ENCODE results near the gene PADI1. TPM values are rescaled to one million over a fixed set of nuclear protein-coding genes. Genes with fewer than 3 reads are reported as not detected.

The PADI1 gene
- total RNA-seq, 1 experiment from 2014 or later: not detected

- no peak overlapping the region for H3K4me3 ChIP-seq (ENCODE audit: low read length)
Measured at GRCh38 chr1:17274186-17275170, 69.5 kb downstream of the PADI1 start.

GRCh38 chr1:17276568-17276967, 71.6 kb downstream of the PADI1 start:
- no peaks in the 10 kb centered on the region for H3K9me2 ChIP-seq (replicated peaks; ENCODE audit: insufficient read depth, low read length)
- no peak overlapping the region for H3K27ac ChIP-seq (ENCODE audit: low read length)
- no peak overlapping the region for H3K9ac ChIP-seq (ENCODE audit: low read length)
- H3K36me3 ChIP-seq (ENCODE audit: insufficient read depth, low read length): no peaks in the 10 kb centered on the region
- no peak overlapping the region for H3K4me2 ChIP-seq (ENCODE audit: low read depth, low read length, poor library complexity, severe bottlenecking)
- no peak for DNase-seq
- H2AFZ ChIP-seq (ENCODE audit: low read length): no peak overlapping the region
- H3K4me3 ChIP-seq (ENCODE audit: low read length): no peak overlapping the region
- H4K20me1 ChIP-seq (ENCODE audit: insufficient read depth, low read depth, low read length): no peaks in the 10 kb centered on the region
- H3K4me1 ChIP-seq (ENCODE audit: low read length): no peaks in the 10 kb centered on the region
- H3K27me3 ChIP-seq (ENCODE audit: low read length): no peaks in the 10 kb centered on the region
- no peaks in the 10 kb centered on the region for H3K79me2 ChIP-seq (ENCODE audit: low read length)
- no peaks in the 10 kb centered on the region for H3K9me3 ChIP-seq (ENCODE audit: low read length)

More at GRCh38 chr1:17274186-17275170, 69.5 kb downstream of the PADI1 start:
- H4K20me1 ChIP-seq (ENCODE audit: insufficient read depth, low read depth, low read length): no peaks in the 10 kb centered on the region
- no peak overlapping the region for H3K4me2 ChIP-seq (ENCODE audit: low read depth, low read length, poor library complexity, severe bottlenecking)
- H3K9ac ChIP-seq (ENCODE audit: low read length): no peak overlapping the region
- H2AFZ ChIP-seq (ENCODE audit: low read length): no peak overlapping the region
- no peaks in the 10 kb centered on the region for H3K4me1 ChIP-seq (ENCODE audit: low read length)
- no peaks in the 10 kb centered on the region for H3K27me3 ChIP-seq (ENCODE audit: low read length)
- peak; percentile 84 for DNase-seq
- no peaks in the 10 kb centered on the region for H3K9me2 ChIP-seq (replicated peaks; ENCODE audit: insufficient read depth, low read length)
- H3K27ac ChIP-seq (ENCODE audit: low read length): no peak overlapping the region
- no peaks in the 10 kb centered on the region for H3K79me2 ChIP-seq (ENCODE audit: low read length)
- H3K9me3 ChIP-seq (ENCODE audit: low read length): no peaks in the 10 kb centered on the region
- no peaks in the 10 kb centered on the region for H3K36me3 ChIP-seq (ENCODE audit: insufficient read depth, low read length)

GRCh38 chr1:17277511-17278159, 72.7 kb downstream of the PADI1 start:
- Histone ChIP-seq H3K36me3 (ENCODE audit: insufficient read depth, low read length) (no peaks in the 10 kb centered on the region), H2AFZ (ENCODE audit: low read length) (no peak overlapping the region)

GRCh38 chr1:17278996-17279830, 74.3 kb downstream of the PADI1 start:
- no peak overlapping the region for H3K27ac ChIP-seq (ENCODE audit: low read length)
- no peaks in the 10 kb centered on the region for H4K20me1 ChIP-seq (ENCODE audit: insufficient read depth, low read depth, low read length)
- no peak overlapping the region for H2AFZ ChIP-seq (ENCODE audit: low read length)
- no peak overlapping the region for H3K4me3 ChIP-seq (ENCODE audit: low read length)
- no peak for DNase-seq
- H3K9me3 ChIP-seq (ENCODE audit: low read length): no peaks in the 10 kb centered on the region
- H3K4me2 ChIP-seq (ENCODE audit: low read depth, low read length, poor library complexity, severe bottlenecking): no peak overlapping the region
- H3K27me3 ChIP-seq (ENCODE audit: low read length): no peaks in the 10 kb centered on the region
- no peaks in the 10 kb centered on the region for H3K9me2 ChIP-seq (replicated peaks; ENCODE audit: insufficient read depth, low read length)
- H3K36me3 ChIP-seq (ENCODE audit: insufficient read depth, low read length): no peaks in the 10 kb centered on the region
- H3K4me1 ChIP-seq (ENCODE audit: low read length): no peaks in the 10 kb centered on the region
- H3K9ac ChIP-seq (ENCODE audit: low read length): no peak overlapping the region
- no peaks in the 10 kb centered on the region for H3K79me2 ChIP-seq (ENCODE audit: low read length)

More at GRCh38 chr1:17277511-17278159, 72.7 kb downstream of the PADI1 start:
- Histone ChIP-seq H3K27me3 (ENCODE audit: low read length) (no peaks in the 10 kb centered on the region), H3K4me2 (ENCODE audit: low read depth, low read length, poor library complexity, severe bottlenecking) (no peak overlapping the region), H3K9me3 (ENCODE audit: low read length) (no peaks in the 10 kb centered on the region), H3K27ac (ENCODE audit: low read length) (no peak overlapping the region), H3K4me1 (ENCODE audit: low read length) (no peaks in the 10 kb centered on the region), H3K9ac (ENCODE audit: low read length) (no peak overlapping the region), H4K20me1 (ENCODE audit: insufficient read depth, low read depth, low read length) (no peaks in the 10 kb centered on the region), H3K79me2 (ENCODE audit: low read length) (no peaks in the 10 kb centered on the region), H3K4me3 (ENCODE audit: low read length) (no peak overlapping the region), H3K9me2 (replicated peaks; ENCODE audit: insufficient read depth, low read length) (no peaks in the 10 kb centered on the region)
- no peak for DNase-seq

GRCh38 chr1:17280436-17280835, 75.5 kb downstream of the PADI1 start:
- Histone ChIP-seq H3K9me2 (replicated peaks; ENCODE audit: insufficient read depth, low read length) (no peaks in the 10 kb centered on the region), H3K27me3 (ENCODE audit: low read length) (no peaks in the 10 kb centered on the region), H3K36me3 (ENCODE audit: insufficient read depth, low read length) (no peaks in the 10 kb centered on the region), H4K20me1 (ENCODE audit: insufficient read depth, low read depth, low read length) (no peaks in the 10 kb centered on the region), H3K9me3 (ENCODE audit: low read length) (no peaks in the 10 kb centered on the region), H2AFZ (ENCODE audit: low read length) (no peak overlapping the region), H3K4me3 (ENCODE audit: low read length) (no peak overlapping the region), H3K9ac (ENCODE audit: low read length) (no peak overlapping the region), H3K27ac (ENCODE audit: low read length) (no peak overlapping the region), H3K4me1 (ENCODE audit: low read length) (no peaks in the 10 kb centered on the region), H3K79me2 (ENCODE audit: low read length) (no peaks in the 10 kb centered on the region), H3K4me2 (ENCODE audit: low read depth, low read length, poor library complexity, severe bottlenecking) (no peak overlapping the region)
- DNase-seq: no peak

- Histone ChIP-seq H3K27me3 (ENCODE audit: low read length) (no peaks in the 10 kb centered on the region), H3K9ac (ENCODE audit: low read length) (no peak overlapping the region), H3K9me2 (replicated peaks; ENCODE audit: insufficient read depth, low read length) (no peaks in the 10 kb centered on the region), H3K4me2 (ENCODE audit: low read depth, low read length, poor library complexity, severe bottlenecking) (no peak overlapping the region), H4K20me1 (ENCODE audit: insufficient read depth, low read depth, low read length) (no peaks in the 10 kb centered on the region), H3K9me3 (ENCODE audit: low read length) (no peaks in the 10 kb centered on the region), H2AFZ (ENCODE audit: low read length) (no peak overlapping the region), H3K4me1 (ENCODE audit: low read length) (no peaks in the 10 kb centered on the region), H3K27ac (ENCODE audit: low read length) (no peak overlapping the region), H3K79me2 (ENCODE audit: low read length) (no peaks in the 10 kb centered on the region), H3K36me3 (ENCODE audit: insufficient read depth, low read length) (no peaks in the 10 kb centered on the region), H3K4me3 (ENCODE audit: low read length) (no peak overlapping the region)
- DNase-seq: no peak
Measured at GRCh38 chr1:17280894-17281293, 76.0 kb downstream of the PADI1 start.

- H3K4me2 ChIP-seq (ENCODE audit: low read depth, low read length, poor library complexity, severe bottlenecking): no peak overlapping the region
- no peaks in the 10 kb centered on the region for H3K79me2 ChIP-seq (ENCODE audit: low read length)
- H2AFZ ChIP-seq (ENCODE audit: low read length): no peak overlapping the region
- no peaks in the 10 kb centered on the region for H3K4me1 ChIP-seq (ENCODE audit: low read length)
- DNase-seq: no peak
- H3K36me3 ChIP-seq (ENCODE audit: insufficient read depth, low read length): no peaks in the 10 kb centered on the region
- H3K9ac ChIP-seq (ENCODE audit: low read length): no peak overlapping the region
- H3K27me3 ChIP-seq (ENCODE audit: low read length): no peaks in the 10 kb centered on the region
- no peaks in the 10 kb centered on the region for H3K9me2 ChIP-seq (replicated peaks; ENCODE audit: insufficient read depth, low read length)
- H3K9me3 ChIP-seq (ENCODE audit: low read length): no peaks in the 10 kb centered on the region
- H3K27ac ChIP-seq (ENCODE audit: low read length): no peak overlapping the region
- no peaks in the 10 kb centered on the region for H4K20me1 ChIP-seq (ENCODE audit: insufficient read depth, low read depth, low read length)
- no peak overlapping the region for H3K4me3 ChIP-seq (ENCODE audit: low read length)
Measured at GRCh38 chr1:17281775-17282181, 76.8 kb downstream of the PADI1 start.

GRCh38 chr1:17282836-17283235, 77.9 kb downstream of the PADI1 start:
- H3K79me2 ChIP-seq (ENCODE audit: low read length): no peaks in the 10 kb centered on the region
- no peaks in the 10 kb centered on the region for H3K36me3 ChIP-seq (ENCODE audit: insufficient read depth, low read length)
- no peak overlapping the region for H3K9ac ChIP-seq (ENCODE audit: low read length)
- no peaks in the 10 kb centered on the region for H3K27me3 ChIP-seq (ENCODE audit: low read length)
- H3K9me2 ChIP-seq (replicated peaks; ENCODE audit: insufficient read depth, low read length): no peaks in the 10 kb centered on the region
- no peaks in the 10 kb centered on the region for H3K9me3 ChIP-seq (ENCODE audit: low read length)
- no peaks in the 10 kb centered on the region for H4K20me1 ChIP-seq (ENCODE audit: insufficient read depth, low read depth, low read length)
- H2AFZ ChIP-seq (ENCODE audit: low read length): no peak overlapping the region
- H3K4me2 ChIP-seq (ENCODE audit: low read depth, low read length, poor library complexity, severe bottlenecking): no peak overlapping the region
- no peak for DNase-seq
- H3K4me3 ChIP-seq (ENCODE audit: low read length): no peak overlapping the region
- no peak overlapping the region for H3K27ac ChIP-seq (ENCODE audit: low read length)
- H3K4me1 ChIP-seq (ENCODE audit: low read length): no peaks in the 10 kb centered on the region
